NCI-H187 (cell line): Measurements from ENCODE around the gene BCL2L15.
A peak's percentile ranks its signal among the peaks of the same experiment; 100 is the strongest.

Experiments used
- DNase-seq, 2 experiments: peaks; one replicate each; lab custom pipeline; 2025; lab: John Stamatoyannopoulos, UW

Gene BCL2L15

GRCh38 chr1:113905435-113905861 lies 18.1 kb upstream of the BCL2L15 start:
- no peak for DNase-seq

GRCh38 chr1:113904674-113905434 lies 17.5 kb upstream of the BCL2L15 start, which contains the start of the genes AP4B1 and DCLRE1B:
Gene AP4B1, minus strand, starts transcription at chr1:113904799. Its CDS starts 82 bp downstream, at chr1:113904717.
Gene DCLRE1B, plus strand, starts transcription at chr1:113905326. Its CDS starts 261 bp downstream, at chr1:113905587.
- DNase-seq = peak; percentile 97 to 100

DNA sequence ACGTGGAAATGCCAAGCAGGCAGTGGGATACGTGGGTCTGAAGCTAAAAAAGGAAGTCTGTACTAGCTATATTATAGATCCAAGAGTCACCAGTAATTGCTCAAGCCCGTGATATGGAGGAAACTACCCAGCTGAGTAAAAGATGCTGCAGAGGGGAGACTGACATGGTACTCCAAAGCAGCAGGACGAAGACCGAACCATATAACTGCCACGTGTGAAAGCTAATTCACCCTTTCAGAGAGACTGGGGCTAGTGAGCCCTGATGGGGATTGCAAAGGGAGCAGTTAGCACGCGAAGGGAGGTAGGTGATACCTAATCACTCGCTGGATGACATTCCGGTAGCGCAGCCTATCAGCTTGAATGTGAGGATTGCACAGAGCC lies 16.9 kb upstream of the BCL2L15 start:
- peak in 1 of 2 experiments; percentile 29 for DNase-seq

GRCh38 chr1:113903501-113904292 lies 16.3 kb upstream of the BCL2L15 start:
- DNase-seq = no peak

DNA sequence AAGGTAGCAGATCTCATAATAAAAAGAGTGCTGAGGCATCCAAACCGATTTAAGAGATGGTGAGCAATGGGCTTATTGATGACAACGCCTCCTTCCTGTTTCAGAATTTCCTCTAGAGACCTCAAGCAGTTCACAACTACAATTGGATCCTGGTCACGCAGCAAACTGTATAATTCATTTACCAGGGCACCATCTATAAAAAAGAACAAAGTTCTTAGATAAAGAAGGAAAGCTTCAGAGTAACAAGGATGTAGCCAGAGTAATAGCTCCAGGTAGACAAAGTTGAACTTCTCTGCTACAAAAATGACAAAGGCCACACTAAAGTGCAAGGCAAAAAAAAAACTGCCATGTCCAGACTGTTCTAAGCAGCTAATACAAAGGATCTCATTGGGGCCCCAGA lies 13.8 kb upstream of the BCL2L15 start:
- DNase-seq = no peak

- no peak for DNase-seq
Measured at GRCh38 chr1:113899111-113899510, 11.7 kb upstream of the BCL2L15 start.

DNA sequence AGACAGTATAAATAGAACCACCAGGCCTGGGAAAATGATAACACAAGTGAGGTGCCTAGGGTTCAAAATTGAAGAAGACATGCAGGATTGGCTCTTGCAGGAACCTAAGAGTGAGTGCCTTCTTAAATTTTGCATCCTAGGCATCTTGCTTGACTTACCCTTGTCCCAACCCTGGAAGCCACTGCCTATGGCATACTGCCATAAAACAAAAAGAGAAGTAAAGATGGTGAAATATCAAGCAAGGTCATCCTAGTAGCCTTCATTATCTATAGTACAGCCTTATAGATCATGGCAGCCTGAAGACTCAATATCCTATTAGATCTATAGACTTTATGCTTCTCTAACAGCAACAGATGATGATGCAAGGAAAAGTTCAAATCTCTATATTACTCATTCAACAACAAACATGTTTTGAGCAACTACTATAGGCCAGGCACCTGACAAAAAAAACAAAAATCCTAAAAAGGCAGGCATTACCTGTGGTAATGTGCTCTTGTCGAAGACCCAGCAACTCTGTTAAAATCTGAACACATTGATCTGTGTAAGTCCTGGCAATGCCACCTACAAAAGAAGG lies 10.9 kb upstream of the BCL2L15 start:
- no peak for DNase-seq

- no peak for DNase-seq
Measured at GRCh38 chr1:113895961-113896360, 8.6 kb upstream of the BCL2L15 start.

- no peak for DNase-seq
Measured at GRCh38 chr1:113895098-113895497, 7.7 kb upstream of the BCL2L15 start.

GRCh38 chr1:113893267-113893666 lies 5.9 kb upstream of the BCL2L15 start:
- no peak for DNase-seq

- no peak for DNase-seq
Measured at GRCh38 chr1:113891631-113892220, 4.3 kb upstream of the BCL2L15 start.

DNA sequence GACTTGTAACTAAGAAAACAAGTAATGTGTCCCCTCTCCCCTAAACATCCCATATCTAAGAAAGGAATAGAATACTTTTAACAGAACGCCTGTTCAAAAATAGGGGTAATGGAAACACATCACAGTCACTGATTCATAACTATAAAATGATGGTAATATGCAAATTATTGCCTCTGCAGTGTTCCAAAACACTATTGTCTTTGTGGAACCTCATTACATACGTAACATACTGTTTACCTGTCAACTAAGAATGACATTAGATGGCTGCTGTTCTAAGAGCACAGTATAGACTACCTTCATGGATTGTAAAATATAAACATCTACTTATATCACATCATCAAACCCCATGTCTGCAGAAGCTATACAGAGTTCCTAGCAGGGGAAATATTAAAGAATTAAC lies 3.4 kb upstream of the BCL2L15 start:
- DNase-seq = no peak

DNA sequence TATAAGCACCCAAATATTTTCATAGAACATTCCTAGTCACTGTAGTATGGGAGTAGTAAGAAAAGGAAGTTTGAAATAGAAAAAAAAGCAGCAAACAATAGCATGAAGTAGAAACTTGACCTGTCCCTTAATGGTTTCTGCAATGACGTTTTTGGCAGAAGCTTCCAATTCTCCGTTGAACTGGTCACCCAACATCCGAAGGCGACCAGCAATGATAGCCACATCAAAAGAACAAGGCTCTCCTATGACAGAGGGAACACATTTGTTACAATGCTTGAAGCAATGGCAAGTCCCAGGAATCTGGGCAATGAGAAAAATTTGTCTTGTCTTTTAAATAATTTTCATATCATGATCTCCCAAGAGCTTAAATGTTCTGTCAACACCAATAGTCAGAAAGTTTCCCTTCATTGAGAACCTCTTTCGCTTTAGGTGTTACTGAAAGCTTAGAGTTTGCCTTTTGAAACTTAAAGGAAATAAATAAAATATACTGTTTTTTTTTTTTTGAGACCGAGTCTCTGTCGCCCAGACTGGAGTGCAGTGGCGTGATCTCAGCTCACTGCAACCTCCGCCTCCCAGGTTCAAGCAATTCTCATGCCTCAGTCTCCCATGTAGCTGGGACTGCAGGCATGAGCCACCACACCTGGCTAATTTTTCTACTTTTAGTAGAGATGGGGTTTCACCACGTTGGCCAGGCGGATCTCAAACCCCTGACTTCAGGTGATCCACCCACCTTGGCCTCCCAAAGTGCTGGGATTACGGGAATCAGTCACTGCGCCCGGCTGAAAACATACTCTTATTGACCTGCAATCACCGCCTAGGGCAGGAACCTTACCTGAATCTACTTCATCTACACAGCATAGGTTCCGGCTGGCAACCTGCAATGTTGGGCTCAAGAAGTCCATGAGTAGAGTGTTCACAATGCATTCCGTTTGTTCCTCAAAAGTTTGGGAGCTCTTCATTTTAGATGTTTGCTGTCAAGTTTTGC lies 672 bp downstream of the BCL2L15 start:
- DNase-seq = no peak

- no peak for DNase-seq
Measured at GRCh38 chr1:113881661-113882060, 5.7 kb downstream of the BCL2L15 start.

GRCh38 chr1:113879739-113880038 lies 7.7 kb downstream of the BCL2L15 start:
- DNase-seq = no peak

DNA sequence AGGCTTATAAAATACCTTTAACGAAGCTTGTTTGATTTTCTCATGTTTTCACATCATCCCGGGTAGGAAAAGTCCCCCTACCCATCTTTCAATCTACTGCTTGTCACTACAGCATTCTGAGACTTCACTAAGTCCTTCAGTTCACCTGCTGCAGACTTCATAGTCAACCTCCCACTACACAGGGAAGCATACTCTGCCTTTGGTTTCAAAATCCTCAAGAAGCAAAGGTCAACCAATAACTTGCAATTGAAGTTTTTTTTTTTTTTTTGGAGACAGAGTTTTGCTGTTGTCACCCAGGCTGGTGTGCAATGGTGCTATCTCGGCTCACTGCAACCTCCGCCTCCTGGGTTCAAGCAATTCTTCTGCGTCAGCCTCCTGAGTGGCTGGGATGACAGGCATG lies 11.2 kb downstream of the BCL2L15 start:
- DNase-seq = no peak

DNA sequence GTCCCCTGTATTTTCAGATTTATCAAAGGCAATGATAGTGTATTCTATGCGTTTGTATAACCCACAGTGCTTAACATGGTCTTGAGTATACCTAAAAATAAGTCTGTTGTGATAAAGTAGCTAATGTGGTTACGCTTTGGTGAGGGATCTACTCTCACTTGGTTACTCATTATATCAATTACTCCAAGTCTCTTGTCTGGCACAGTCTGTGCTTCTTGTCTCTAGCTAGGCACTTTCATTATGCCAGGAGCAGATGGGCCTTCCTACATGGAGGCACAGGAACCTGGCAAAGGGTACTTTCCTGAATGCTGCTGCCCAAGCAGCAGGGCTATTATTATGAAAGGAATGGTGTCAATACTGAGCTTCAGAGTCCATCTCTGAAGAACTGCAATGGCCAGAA lies 11.7 kb downstream of the BCL2L15 start:
- no peak for DNase-seq

DNA sequence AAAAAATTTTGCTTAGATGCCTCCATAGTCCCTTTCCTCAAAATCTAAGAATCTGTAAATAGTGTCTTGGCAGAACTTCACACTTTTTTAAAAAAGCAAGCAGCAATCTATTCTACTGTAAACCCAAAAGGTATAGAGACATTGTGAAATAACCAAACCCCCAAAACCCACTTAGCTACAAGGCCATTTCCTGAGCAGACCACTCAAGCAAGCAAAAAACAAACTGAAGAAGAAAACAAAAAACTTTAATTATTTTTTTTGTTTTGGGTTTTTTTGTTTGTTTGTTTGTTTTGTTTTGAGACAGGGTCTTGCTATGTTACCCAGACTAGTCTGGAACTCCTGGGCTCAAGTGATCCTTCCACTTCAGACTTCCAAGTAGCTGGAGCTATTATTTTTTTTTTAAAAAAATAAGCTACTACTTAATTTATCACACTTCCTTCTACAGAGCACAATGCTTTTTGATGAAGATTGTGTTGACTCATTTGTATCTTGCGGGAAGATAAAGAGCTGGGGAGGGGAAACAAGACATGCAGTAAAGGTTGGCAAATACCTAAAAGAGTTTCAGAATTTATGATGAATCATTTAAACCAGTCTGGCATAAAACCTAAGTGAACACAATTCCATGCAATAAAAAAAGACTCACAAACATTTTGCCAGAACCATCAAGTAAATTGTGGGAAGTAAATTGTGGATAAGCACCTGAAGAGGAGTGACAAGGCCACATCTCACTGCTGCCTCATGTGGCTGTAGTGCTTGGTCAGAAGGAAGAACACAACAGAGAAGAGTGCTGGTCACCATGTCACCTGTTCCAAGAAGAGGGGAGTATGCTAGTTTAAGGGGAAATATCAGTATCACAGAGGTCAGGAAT lies 13.1 kb downstream of the BCL2L15 start:
- DNase-seq = no peak

DNA sequence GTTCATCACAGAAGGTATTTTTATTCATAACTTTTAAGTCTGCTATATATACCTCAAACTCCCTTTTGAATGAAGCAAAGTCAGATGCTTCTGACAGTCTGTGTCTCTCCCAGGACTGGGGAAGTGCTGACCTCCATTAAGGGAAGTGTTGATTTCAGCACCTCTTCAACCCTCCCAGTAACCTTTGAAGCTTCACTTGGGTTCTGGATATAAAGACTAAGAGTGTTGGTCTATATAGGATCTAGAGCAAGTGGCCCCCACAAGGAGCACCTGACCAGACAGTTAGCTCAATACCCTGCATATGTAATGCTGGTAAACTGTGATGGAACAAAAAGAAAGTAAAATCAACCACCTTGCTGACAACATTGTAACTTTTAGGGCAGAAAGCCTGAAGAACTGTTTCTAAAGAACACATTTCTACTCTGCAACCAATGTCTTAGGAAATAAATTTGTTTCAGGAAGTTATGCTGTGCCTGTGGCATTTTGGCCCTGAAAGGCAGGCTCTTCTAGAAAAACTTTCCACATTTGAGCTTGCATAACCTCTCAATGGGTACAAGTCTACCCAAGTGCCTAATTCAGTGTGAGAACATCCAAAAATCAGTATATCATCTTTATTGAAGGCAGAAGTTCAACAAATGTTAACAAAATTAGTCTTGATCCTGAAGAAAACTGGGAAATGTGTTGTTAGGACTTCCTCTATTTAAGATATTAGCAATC lies 15.0 kb downstream of the BCL2L15 start:
- DNase-seq = no peak
